ENCODE data around the gene CPOX.
"Not testable (repeated sequence)": the region's sequence is repeated elsewhere in the genome, so short reads cannot be mapped to it uniquely, and the experiment has no call there.

CPOX gene

GRCh38 chr3:98593046-98593936 is at the start of gene CPOX:
CPOX (minus strand) TSS chr3:98593611; CDS start chr3:98593504, 107 bp downstream.
- peak; percentile 97 for DNase-seq

- not testable (repeated sequence) for DNase-seq
Measured at GRCh38 chr3:98642769-98643168, 49.4 kb upstream of the CPOX start.

DNA sequence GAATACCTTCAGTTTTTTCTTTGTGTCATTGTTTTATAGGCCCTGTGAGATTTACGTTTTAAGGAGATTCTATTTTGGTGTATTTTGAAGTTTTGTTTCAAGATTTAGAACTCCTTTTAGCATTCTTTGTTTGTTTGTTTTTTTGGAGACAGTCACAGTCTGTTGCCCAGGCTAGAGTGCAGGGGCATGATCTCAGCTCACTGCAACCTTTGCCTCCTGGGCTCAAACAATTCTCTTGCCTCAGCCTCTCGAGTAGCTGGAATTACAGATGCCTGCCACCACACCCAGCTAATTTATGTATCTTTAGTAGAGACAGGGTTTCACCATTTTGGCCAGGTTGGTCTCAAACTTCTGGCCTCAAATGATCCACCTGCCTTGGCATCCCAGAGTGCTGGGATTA is 48.3 kb upstream of the CPOX start:
- not testable (repeated sequence) for DNase-seq

DNA sequence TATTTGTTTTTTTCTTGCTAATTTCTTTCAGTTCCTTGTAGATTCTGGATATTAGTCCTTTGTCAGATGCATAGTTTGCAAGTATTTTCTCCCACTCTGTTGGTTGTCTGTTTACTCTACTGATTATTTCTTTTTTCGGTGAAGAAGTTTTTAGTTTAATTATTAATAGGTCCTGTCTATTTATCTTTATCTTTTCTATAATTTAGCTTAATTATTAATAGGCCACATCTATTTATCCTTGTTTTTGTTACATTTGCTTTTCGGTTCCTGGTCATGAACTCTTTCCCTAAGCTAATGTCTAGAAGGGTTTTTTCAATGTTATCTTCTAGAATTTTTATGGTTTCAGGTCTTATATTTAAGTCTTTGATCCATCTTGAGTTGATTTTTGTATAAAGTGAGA is 45.1 kb upstream of the CPOX start:
- not testable (repeated sequence) for DNase-seq

DNA sequence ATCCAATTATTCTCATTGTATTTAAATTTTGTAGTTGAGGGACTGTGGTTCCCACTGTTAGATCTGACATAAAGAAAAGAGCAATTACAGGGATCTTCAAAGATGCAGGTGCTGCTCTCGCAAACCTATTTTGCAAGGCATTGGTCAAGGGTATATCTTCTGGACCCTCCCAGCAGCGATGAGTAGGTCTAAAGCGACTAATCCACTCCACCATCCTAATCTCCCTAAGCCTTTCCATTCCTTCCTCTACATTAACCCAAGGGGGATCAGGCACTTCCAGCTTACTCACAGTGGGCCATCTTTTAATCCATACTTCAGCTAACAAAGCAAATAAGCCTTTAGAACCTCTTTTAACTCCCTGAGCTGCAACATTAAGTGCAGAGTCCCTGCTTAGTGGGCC is 37.0 kb upstream of the CPOX start:
- no peak for DNase-seq

DNA sequence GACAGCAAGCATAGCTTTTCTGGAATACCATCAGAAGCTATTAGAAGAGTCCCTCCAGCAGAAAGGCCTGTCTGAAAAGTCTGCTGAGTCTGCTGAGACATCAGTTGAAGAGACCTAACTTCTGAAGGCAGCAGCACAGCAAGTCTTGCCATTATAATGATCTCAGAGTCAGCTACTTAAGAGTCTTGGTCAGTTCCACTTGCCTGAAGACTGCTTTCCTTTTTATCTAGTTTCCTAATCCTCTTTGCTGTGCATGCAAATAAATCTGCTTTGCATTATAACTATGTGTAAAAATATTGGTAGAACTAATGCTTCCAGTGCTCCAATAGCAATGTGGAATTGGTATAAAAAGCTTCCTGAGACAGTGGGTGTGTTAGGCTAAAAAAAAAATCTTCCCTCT is 34.9 kb upstream of the CPOX start:
- DNase-seq: no peak

- no peak for DNase-seq
Measured at GRCh38 chr3:98626151-98626550, 32.7 kb upstream of the CPOX start.

DNA sequence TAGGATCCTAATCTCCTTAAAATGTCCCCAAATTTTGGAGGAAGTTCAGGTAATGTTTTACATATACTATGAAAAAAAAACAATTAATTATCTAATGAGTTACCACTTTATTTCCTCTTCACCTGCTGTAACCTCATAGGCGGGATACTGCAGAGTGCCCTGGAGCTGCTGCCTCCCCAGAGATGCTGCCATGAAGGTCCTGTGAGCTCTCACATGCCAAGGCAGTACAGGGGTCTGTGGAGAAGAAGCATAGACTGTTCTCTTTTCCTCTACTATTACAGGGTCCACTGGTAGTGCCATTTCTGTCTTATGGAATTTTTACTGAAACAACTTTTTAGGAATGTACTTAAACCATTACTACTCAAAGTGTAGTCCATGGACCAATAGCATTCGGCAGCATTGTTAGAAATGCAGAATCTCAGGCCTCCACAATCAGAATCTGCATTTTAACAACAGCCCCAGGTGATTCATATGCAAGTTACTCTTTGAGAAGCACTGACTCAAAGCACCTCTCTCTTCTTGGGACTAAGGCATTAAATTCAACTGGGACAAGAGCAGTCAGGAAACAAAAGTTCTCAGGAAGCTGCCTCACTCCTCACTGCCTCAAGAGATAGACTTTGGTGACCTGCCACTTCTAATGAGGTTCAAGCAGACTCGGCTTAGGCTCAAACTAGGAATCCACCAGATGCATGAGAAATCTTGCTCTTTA is 30.3 kb upstream of the CPOX start:
- no peak for DNase-seq

GRCh38 chr3:98617841-98618240 is 24.4 kb upstream of the CPOX start:
- no peak for DNase-seq

DNA sequence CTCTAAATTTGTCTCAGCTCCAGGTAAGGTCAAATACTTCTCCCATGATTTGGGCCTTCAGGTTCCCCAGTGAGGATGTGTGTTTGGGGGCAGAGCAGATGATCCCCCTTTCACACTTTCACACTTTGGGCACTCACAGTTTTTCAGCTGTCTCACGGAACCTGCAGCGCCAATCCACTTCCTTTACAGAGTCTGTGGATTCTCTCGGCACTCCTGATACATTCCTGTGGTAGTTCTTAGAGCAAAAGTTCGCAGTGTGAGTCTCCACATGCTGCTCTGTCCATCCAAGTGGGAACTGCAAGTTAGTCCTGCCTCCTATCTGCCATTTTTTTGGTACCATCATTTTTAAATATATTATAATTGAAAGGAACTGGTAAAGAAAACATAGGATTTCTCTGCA is 20.2 kb upstream of the CPOX start:
- peak; percentile 34 for DNase-seq

- no peak for DNase-seq
Measured at GRCh38 chr3:98612996-98613517, 19.6 kb upstream of the CPOX start.

DNA sequence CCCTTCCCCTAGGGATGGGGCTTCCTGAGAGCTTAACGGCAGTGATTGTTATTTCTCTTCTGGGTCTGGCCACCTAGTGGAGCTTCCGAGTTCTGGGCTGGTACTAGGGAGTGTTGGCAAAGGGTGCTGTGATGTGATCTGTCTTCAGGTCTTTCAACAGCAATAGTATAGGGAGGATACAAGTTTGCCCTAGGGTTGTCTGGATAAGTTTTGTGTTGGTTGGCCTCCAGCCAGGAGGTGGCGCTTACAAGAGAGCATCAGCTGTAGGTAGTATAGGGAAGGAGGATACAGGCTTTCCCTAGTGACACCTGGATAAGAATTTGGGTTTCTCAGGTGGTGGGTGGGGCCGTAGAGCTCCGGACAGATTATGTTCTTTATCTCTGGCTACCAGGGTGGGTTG is 19.2 kb upstream of the CPOX start:
- no peak for DNase-seq

DNA sequence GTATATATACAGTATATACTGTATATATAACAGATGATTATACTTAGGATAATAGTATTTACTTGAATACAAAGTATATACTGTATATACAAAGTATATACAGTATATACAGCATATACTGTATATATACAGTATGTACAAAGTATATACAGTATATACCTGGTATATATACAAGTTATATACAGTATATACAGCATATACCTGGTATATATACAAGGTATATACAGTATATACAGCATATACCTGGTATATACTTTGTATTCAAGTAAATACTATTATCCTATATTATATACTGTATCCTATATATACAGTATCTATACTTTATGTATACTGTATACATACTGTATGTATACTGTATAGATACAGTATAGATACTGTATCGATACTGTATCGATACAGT is 14.6 kb upstream of the CPOX start:
- no peak for DNase-seq

DNA sequence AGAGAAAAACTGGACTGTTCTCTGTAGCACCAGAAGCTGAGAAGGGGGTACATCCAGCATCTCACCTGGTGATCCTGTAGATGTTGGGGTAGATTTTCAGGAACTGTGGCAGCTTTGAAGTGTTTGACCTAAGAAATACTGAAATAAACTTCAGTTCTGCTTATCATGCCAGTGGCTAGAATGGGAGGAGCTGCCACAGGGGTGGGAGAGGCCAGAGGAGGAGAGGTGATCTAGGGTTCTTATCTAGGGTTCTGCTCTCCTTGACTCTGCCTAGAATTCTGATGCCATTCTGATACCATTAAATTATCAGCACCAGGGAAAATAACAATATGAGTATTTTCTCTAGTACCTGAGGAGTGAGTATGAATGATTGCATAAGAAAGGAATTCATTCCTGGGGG is 10.2 kb upstream of the CPOX start:
- no peak for DNase-seq

DNA sequence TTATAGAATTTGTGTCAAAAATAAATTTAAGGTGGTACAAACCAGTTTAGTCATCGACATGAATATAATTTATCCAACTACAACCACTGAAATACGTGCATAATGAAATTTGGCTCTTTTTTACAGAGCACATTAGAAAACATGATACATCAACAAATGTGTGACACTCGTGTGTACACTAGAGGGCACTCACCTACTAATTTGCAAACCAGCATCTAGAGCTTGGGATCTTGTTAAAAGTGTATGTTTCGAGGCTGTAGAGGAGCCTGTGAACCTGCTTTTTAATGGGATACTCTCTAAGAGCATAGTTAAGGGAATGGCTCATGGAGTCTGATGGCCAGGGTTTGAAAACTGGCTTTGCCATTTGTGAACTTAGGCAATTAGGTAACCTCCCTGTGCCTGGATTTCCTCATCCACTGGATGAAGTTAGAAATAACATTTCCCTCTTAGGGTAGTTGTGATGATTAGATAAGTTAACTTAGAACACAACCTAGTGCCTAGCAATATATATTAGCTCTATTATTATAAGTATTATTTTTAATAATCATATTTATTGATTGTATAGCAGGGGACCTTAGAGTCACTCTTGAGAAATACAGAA is 8.8 kb upstream of the CPOX start:
- peak; percentile 66 for DNase-seq

GRCh38 chr3:98601180-98601579 is 7.8 kb upstream of the CPOX start:
- DNase-seq: no peak

DNA sequence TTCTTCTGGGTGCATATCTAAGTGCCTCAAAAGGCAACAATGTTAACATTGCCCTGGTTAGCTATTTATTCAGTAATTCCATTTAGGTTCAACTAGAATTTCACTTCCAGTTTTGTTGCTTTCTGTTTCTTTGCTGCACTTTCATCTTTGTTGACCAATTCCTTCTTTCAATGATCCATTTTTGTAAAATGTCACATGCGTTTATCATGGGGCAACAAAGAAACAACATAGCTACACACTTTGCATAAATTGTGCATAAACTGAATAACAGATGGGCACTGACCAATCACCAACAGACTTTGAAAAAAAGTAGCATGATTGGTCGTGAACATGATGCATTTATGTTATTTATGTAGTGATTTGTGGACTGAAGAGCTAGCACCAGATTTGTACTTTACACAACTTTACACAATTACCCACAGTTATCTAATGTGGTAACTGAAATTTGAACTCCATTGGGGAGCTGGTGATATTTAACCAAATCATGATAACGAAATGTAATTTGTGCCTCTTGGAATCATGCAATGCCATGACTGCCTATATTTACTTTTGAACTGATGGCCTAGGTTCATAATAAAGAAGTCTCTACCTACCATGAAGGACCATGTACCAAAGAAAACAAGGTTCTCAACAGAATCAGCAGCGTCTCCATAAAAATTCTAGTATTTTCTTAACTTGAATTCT is 7.1 kb upstream of the CPOX start:
- no peak for DNase-seq

DNA sequence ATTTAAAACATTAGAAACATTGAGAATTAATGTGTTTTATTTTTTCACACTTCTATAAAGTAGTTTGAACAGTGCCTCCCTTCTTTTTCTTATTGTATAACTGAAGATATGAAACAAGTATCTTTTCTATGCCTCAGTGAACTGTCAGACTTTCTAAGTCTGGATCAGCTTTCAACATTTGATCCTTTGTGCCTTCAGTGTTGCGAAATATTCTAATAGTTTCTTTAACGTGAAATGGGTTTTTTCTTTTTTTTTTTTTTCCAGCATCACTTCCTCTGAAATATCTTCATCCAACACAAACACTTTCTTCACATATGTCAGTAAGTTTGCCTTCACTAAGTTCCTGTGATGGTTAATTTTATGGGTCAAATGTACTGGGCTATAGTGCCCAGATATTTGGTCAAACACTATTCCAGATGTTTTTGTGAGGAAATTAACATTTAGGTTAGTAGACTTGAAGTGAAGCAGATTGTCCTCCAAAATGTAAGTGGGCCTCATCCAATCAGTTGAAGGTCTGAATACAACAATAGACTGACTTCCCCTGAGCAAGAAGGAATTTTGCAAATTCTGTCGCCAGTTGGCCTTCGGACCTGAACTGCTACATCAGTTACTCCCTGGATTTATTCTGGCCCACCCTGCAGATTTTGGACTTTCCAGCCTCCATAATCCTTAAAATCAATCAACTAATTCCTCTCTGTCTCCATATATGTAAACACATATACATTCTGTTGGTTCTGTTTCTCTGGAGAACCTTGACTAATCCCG is 6.4 kb upstream of the CPOX start:
- no peak for DNase-seq

DNA sequence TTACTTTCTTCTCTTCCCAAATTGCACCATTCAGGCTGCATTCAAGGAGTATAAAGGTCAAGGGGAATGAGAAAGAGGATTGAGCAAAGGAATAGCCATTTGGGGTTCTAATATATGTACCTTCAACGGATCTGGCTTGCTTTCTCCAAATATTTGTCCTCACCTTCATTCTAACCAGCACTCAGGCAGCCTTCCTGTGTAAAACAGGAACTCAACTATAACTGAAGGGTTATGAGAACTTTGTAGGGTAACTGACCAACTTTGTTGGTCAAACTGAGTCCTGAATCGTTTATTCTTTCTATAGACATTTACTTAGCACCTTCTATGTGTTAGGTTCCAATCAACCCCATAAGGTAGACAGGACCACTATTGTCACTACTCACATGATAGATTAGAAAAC is 5.1 kb upstream of the CPOX start:
- no peak for DNase-seq

- DNase-seq: peak; percentile 44
Measured at GRCh38 chr3:98596541-98597500, 3.4 kb upstream of the CPOX start.

DNA sequence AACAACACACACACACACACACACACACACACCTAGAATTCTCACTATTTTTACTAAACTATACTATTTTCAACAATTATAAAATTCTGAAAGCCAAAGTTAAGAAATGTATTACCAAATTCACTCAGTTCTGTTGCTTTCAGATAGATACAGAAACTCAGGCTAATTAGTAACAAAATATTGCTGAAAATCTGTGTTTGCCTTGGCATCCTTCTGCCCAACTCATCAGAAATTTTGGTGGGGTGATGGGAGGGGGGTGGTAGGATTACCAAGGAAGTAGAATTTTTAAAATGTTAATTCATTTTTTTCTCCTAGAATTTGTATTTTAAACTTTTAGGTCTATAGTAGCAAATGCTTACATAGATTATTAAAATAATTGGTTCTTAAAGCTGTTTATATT is 2.7 kb upstream of the CPOX start:
- DNase-seq: no peak

All from EL (cell line).